Adipocyte (in vitro differentiated cells): ENCODE measurements around the gene PWP1.

ENCODE experiments used
- DNase-seq: peaks from one replicate; pipeline ENCODE4 v3.0.0-alpha.2; 2015; ENCODE audit warnings: low read depth
- H3K27me3 ChIP-seq: replicated peaks from 2 replicates; pipeline ENCODE4 v1.7.0; 2013; ENCODE audit warnings: mild to moderate bottlenecking, low read length, moderate library complexity; ENCODE audit not compliant: control insufficient read depth, insufficient read depth
- H3K36me3 ChIP-seq: 2 replicates; pipeline ENCODE4 v1.7.0; 2013; ENCODE audit warnings: low read length, mild to moderate bottlenecking, moderate library complexity; ENCODE audit not compliant: control insufficient read depth, insufficient read depth, severe bottlenecking
- H3K4me1 ChIP-seq: 2 replicates; pipeline ENCODE4 v1.7.0; 2013; ENCODE audit warnings: mild to moderate bottlenecking, low read length, moderate library complexity; ENCODE audit not compliant: control insufficient read depth, insufficient read depth
- H3K4me3 ChIP-seq: 2 replicates; pipeline ENCODE4 v1.7.0; 2013; ENCODE audit warnings: mild to moderate bottlenecking, low read length, moderate library complexity
- H3K9ac ChIP-seq: 2 replicates; pipeline ENCODE4 v1.7.0; 2013; ENCODE audit warnings: mild to moderate bottlenecking, low read length, moderate library complexity
- H3K9me3 ChIP-seq: 2 replicates; pipeline ENCODE4 v1.7.0; 2013; ENCODE audit warnings: mild to moderate bottlenecking, low read length, moderate library complexity; ENCODE audit not compliant: control insufficient read depth

Gene PWP1

DNA sequence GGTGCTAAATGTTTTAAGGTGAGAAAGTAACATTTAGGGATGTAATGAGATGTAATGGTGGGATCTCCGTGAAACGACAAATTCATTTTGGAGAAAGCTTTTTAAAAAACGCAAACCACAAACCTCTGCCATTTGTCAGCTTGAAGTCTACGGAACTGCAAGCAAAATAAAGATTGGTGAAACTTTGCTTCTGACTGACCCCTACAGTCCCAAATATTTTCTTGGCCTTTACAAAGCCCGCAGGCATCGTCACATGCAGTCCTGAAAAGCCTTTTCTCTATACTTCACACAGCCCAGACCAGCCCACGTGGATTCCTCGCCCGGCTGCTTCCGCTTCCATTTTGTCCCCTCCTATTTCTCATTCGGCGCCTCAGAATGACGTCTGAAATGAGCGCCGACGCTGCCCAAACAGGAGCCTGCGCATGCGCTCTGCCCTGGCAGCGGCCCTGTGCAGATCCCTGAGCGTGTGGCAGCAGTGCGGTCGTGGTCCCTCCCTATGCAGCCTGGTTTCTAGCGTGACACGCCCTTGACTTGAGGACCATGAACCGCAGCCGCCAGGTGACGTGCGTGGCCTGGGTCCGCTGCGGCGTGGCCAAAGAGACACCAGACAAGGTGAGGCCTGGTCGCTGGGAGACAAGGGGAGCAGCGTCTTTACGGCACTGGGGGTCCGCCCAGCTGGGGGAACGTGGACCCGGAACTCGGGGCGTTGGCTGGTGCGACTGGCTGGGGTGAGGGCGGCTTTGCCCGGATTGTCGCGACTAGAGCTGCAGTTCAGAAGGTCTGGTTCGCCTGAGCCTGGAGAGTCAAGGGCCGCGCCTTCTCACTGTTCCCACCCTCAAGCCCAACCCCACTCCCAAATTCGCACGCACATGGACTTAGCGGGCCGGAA is at the start of gene PWP1:
TSS of gene PWP1 (plus strand) at position 440 of the 889 bp plus-strand sequence. CDS start at position 541, 101 bp downstream.
- Histone ChIP-seq H3K27me3 (no peaks in the 10 kb centered on the region), H3K4me1 (peaks cover 16% of the 10 kb centered on the region), H3K9ac (peak within 1 kb of the TSS; percentile 96), H3K36me3 (peaks cover 24% of the 10 kb centered on the region), H3K9me3 (no peaks in the 10 kb centered on the region), H3K4me3 (peak within 1 kb of the TSS; percentile 95)
- DNase-seq = peak; percentile 99

GRCh38 chr12:107641154-107641553 is 44.4 kb upstream of the PWP1 start:
- Histone ChIP-seq H3K27me3 (peaks cover 28% of the 10 kb centered on the region), H3K9ac (no peak overlapping the region), H3K4me3 (no peak overlapping the region), H3K36me3 (no peaks in the 10 kb centered on the region), H3K4me1 (no peaks in the 10 kb centered on the region), H3K9me3 (no peaks in the 10 kb centered on the region)
- DNase-seq = no peak

- H3K27me3 ChIP-seq = peaks cover 28% of the 10 kb centered on the region
- no peak for DNase-seq
- H3K4me3 ChIP-seq = no peak overlapping the region
- H3K4me1 ChIP-seq = no peaks in the 10 kb centered on the region
- H3K9me3 ChIP-seq = no peaks in the 10 kb centered on the region
- no peaks in the 10 kb centered on the region for H3K36me3 ChIP-seq
- no peak overlapping the region for H3K9ac ChIP-seq
These were observed 43.4 kb upstream of the PWP1 start for GRCh38 chr12:107642240-107642639.

DNA sequence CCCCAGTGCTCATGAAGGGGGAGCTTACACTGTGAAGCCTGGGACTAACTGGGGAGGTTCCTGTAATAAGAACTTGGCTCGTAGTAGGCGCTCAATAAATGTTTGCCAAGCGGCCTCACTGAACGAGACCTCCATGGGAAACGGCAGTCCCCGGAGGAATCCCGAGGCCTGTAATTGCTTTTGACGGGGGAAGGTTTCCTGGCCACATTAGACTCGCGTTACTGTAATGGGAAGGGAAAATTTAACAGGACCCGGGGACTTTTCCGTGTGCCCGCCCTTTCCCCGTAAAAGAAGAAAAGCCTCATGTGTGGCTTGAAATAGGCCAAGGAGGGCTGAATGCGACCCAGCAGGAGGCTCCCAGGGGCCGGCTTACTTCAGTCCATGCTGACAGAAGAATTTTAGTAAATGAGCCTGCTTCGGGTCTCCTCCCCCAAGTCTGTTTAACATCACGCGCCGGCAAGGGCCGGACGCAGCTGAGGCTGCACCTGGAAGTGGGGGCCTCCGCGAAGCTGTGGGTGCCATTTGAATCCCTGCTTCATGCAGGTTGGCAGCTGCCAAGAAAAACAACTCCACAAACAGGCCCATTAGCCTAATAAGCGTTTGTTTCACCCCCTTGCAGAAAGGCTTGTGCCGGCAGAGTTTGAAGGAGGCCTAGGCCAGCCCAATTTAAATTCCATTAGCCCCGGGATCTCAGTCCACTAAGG is 39.8 kb upstream of the PWP1 start:
- no peak for DNase-seq
- H3K4me3 ChIP-seq = no peak overlapping the region
- H3K9me3 ChIP-seq = no peaks in the 10 kb centered on the region
- H3K36me3 ChIP-seq = no peaks in the 10 kb centered on the region
- H3K9ac ChIP-seq = no peak overlapping the region
- H3K4me1 ChIP-seq = no peaks in the 10 kb centered on the region
- peaks cover 14% of the 10 kb centered on the region for H3K27me3 ChIP-seq

GRCh38 chr12:107646436-107646835 is 39.2 kb upstream of the PWP1 start:
- Histone ChIP-seq H3K4me1 (no peaks in the 10 kb centered on the region), H3K9ac (no peak overlapping the region), H3K27me3 (peaks cover 13% of the 10 kb centered on the region), H3K36me3 (no peaks in the 10 kb centered on the region), H3K4me3 (no peak overlapping the region), H3K9me3 (no peaks in the 10 kb centered on the region)
- no peak for DNase-seq

DNA sequence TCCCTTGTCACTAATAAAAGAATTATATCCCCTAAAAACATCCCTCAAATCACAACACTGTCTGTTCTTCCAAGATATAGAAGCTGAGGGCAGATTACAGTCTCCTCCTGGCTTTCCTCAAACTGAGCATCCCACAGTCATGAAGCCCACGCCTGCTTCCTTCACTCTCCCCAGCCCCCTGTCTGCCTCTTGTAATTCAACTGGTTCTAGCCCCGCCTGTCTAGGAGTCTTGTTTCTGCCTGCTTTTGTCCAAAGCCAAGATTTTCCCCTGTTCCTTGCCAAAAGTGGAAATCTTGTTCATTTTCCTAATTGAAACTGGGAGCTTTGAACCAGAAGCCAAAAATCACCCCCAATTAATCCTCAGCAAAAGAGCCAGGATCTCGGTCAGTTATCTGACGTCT is 35.9 kb upstream of the PWP1 start:
- no peaks in the 10 kb centered on the region for H3K4me1 ChIP-seq
- H3K36me3 ChIP-seq = no peaks in the 10 kb centered on the region
- H3K27me3 ChIP-seq = peaks cover 16% of the 10 kb centered on the region
- no peaks in the 10 kb centered on the region for H3K9me3 ChIP-seq
- no peak overlapping the region for H3K4me3 ChIP-seq
- DNase-seq = no peak
- H3K9ac ChIP-seq = no peak overlapping the region

DNA sequence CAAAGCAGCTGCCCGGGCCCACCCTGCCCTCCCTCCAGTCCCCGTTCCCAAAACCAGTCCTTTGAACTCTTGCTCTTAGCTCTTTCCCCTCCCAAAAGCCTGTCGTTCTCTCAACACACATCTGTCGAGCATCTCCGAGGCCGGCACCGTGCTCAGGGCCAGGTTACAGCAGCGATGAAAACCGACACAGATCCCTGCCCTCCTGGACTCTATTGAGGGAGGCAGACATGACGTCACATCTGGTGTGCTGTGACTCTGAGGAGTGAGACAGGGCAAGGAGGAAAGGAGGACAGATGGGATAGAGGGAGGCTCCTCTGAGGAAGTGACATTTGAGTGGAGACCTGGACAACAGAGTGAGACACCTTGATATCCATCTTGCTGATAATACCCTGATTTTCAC is 34.6 kb upstream of the PWP1 start:
- no peak overlapping the region for H3K4me3 ChIP-seq
- H3K36me3 ChIP-seq = no peaks in the 10 kb centered on the region
- H3K27me3 ChIP-seq = peaks cover 16% of the 10 kb centered on the region
- no peak for DNase-seq
- no peak overlapping the region for H3K9ac ChIP-seq
- no peaks in the 10 kb centered on the region for H3K9me3 ChIP-seq
- peaks cover 6% of the 10 kb centered on the region for H3K4me1 ChIP-seq

DNA sequence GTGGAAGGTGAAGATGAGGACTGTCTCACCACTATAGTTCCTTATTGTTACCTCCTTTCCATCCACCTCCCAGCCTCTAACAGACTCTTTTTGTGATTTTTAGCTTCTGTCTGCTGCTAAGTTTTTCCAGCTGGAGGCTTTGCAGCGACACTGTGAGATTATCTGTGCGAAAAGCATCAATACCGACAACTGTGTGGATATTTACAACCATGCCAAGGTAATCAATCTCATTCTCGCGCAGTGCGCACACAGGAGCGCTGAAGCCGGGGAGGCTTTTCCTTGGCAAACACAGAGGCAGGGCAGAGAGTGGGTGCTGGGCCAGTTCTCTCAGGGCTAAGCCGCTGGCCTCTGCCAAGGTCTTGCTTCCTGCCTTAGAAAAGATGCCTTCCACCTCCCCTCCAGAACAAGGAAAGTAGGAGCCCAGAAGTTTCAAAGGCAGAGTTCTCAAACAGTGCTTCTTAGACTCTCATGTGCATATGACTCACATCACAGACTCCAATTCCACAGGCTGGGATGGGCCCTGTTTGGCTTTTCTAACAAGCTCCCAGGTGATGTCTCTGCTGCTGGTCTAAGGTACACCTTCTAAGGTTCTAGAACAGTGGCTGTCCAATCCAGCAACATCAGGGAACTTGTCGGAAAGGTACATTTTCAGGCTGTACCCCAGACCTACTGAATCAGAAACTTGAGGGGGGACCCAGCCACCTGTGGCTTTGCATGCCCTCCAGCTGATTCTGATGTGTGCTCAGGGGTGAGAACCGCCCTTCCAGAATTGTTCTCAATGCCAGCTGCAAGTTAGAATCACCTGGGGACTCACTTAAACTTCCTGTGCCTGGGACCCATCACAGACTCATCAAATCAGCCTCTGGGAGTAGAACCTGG is 33.8 kb upstream of the PWP1 start:
- Histone ChIP-seq H3K4me1 (peaks cover 6% of the 10 kb centered on the region), H3K9me3 (no peaks in the 10 kb centered on the region), H3K27me3 (peaks cover 16% of the 10 kb centered on the region), H3K36me3 (no peaks in the 10 kb centered on the region), H3K4me3 (no peak overlapping the region), H3K9ac (no peak overlapping the region)
- no peak for DNase-seq

DNA sequence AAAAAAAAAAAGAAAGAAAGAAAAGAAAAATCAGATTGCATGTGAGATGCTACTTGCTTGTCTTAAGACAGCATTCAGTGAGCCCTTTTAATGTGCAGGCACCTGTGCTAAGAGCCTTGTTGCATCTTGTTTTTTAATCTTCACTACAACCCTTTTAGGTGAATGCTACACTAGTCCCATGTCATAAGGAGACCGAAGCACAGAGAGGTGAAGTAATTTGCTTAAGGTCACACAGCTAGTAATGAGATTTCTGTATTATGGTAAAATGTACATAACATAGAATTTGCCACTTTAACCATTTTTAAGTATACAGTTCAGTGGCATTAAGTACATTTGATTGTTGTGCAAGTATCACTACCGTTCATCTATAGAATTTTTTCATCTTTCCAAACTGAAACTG is 32.1 kb upstream of the PWP1 start:
- Histone ChIP-seq H3K27me3 (peaks cover 16% of the 10 kb centered on the region), H3K4me3 (no peak overlapping the region), H3K36me3 (no peaks in the 10 kb centered on the region), H3K9me3 (no peaks in the 10 kb centered on the region), H3K4me1 (peaks cover 6% of the 10 kb centered on the region), H3K9ac (no peak overlapping the region)
- DNase-seq = no peak

DNA sequence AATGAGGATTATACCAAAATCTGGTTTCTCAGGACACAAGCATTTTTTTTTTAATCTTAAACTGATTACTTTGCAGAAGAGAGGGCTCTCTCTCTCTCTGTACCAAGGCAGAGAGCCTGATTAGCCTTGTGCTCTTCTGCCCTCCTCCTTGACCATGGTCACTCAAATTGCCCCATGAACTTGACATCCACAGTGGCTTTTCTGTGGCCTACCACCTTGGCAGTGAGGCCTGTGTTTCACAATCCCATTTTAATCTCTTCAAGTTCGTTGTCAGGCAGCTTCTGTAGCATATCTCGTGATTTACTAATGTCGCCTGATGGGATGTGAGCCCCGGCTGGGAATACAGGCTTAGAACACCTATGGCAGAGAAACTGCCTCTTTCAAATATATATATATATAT is 30.7 kb upstream of the PWP1 start:
- no peak overlapping the region for H3K9ac ChIP-seq
- no peak for DNase-seq
- H3K36me3 ChIP-seq = no peaks in the 10 kb centered on the region
- peaks cover 6% of the 10 kb centered on the region for H3K4me1 ChIP-seq
- peaks cover 8% of the 10 kb centered on the region for H3K27me3 ChIP-seq
- H3K4me3 ChIP-seq = no peak overlapping the region
- H3K9me3 ChIP-seq = no peaks in the 10 kb centered on the region
